Breast epithelium (tissue), 3 donors: Measurements from ENCODE around the gene CACNA2D1.

Experiments
- POLR2A ChIP-seq: fragments of 450-650 bp; IDR thresholded peaks from one replicate; pipeline ENCODE4 v1.6.1; 2016; ENCODE audit warnings: antibody characterized with exemption, mild to moderate bottlenecking, moderate library complexity
- POLR2AphosphoS5 ChIP-seq, 3 donors: sonication (generic); formaldehyde crosslinking; IDR thresholded peaks; one replicate each; pipeline ENCODE4 v1.6.1; 2017; ENCODE audit warnings: antibody characterized with exemption in 3 of 3
- TF ChIP-seq, protein P1 (sequence below), 3 donors: fragments of 450-650 bp; IDR thresholded peaks; one replicate each; pipeline ENCODE4 v1.5.1; 2016 to 2017; ENCODE audit warnings: antibody characterized with exemption in 3 of 3, mild to moderate bottlenecking in 3 of 3, moderate library complexity in 3 of 3

- TF ChIP-seq, protein P1, sequence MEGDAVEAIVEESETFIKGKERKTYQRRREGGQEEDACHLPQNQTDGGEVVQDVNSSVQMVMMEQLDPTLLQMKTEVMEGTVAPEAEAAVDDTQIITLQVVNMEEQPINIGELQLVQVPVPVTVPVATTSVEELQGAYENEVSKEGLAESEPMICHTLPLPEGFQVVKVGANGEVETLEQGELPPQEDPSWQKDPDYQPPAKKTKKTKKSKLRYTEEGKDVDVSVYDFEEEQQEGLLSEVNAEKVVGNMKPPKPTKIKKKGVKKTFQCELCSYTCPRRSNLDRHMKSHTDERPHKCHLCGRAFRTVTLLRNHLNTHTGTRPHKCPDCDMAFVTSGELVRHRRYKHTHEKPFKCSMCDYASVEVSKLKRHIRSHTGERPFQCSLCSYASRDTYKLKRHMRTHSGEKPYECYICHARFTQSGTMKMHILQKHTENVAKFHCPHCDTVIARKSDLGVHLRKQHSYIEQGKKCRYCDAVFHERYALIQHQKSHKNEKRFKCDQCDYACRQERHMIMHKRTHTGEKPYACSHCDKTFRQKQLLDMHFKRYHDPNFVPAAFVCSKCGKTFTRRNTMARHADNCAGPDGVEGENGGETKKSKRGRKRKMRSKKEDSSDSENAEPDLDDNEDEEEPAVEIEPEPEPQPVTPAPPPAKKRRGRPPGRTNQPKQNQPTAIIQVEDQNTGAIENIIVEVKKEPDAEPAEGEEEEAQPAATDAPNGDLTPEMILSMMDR (IDR thresholded peaks at IDR 0.05): no peak
- TF ChIP-seq POLR2A: no peak
- no peak for TF ChIP-seq POLR2AphosphoS5 (IDR thresholded peaks at IDR 0.05)
Observed at GRCh38 chr7:82200601-82201000, 243.0 kb downstream of the CACNA2D1 start.
